Measurements from ENCODE around the gene NIF3L1.
"Not testable (repeated sequence)": the region's sequence is repeated elsewhere in the genome, so short reads cannot be mapped to it uniquely, and the experiment has no call there.

NIF3L1 gene

GRCh38 chr2:200871151-200871550 lies 18.0 kb upstream of the NIF3L1 start:
- no peak for FAIRE-seq
- DNase-seq (ENCODE audit: insufficient read length, low spot score), result no peak
- TF ChIP-seq, protein P1, sequence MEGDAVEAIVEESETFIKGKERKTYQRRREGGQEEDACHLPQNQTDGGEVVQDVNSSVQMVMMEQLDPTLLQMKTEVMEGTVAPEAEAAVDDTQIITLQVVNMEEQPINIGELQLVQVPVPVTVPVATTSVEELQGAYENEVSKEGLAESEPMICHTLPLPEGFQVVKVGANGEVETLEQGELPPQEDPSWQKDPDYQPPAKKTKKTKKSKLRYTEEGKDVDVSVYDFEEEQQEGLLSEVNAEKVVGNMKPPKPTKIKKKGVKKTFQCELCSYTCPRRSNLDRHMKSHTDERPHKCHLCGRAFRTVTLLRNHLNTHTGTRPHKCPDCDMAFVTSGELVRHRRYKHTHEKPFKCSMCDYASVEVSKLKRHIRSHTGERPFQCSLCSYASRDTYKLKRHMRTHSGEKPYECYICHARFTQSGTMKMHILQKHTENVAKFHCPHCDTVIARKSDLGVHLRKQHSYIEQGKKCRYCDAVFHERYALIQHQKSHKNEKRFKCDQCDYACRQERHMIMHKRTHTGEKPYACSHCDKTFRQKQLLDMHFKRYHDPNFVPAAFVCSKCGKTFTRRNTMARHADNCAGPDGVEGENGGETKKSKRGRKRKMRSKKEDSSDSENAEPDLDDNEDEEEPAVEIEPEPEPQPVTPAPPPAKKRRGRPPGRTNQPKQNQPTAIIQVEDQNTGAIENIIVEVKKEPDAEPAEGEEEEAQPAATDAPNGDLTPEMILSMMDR (IDR thresholded peaks at IDR 0.05; ENCODE audit: insufficient read depth, missing control alignments), result no peak

DNA sequence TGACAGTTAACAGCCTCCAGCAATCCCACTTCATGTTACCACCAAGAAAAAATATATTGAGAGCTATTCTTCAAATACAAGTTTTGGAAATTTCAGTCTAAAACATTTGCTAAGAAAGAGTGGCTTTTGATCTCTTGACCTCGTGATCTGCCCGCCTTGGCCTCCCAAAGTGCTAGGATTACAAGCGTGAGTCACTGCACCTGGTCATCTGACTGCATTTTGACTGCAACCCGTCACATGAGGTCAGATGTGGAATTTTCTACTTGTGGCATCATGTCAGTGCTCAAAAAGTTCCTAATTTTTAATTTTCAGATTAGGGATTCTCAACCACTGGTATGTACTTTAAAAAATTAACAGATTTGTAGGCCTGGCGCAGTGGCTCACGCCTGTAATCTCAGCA lies 15.6 kb upstream of the NIF3L1 start:
- FAIRE-seq (no peak), DNase-seq (ENCODE audit: insufficient read length, low spot score) (no peak)
- TF ChIP-seq, protein P1 (IDR thresholded peaks at IDR 0.05; ENCODE audit: insufficient read depth, missing control alignments), result no peak

DNA sequence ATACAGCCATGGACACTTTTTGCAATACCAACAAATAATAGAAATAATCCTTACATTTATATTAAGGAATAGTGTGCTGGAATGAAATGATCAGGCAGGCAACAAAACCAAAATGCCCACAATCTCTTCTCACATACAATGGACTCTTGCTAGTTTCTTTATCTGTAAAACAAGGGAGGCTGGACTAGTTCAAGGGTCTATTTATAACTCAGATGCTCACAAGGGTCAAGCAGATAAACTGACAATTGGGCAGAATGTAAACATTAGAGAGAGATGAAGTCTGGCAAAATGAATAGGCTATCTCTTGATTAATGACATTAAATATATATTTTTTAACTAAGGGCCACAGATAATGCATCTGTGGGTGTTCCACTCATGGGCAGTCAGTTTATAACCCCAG lies 11.7 kb upstream of the NIF3L1 start:
- DNase-seq (ENCODE audit: insufficient read length, low spot score), result no peak
- TF ChIP-seq, protein P1 (IDR thresholded peaks at IDR 0.05; ENCODE audit: insufficient read depth, missing control alignments), result no peak

GRCh38 chr2:200878289-200878880 lies 10.8 kb upstream of the NIF3L1 start:
- FAIRE-seq (no peak), DNase-seq (ENCODE audit: insufficient read length, low spot score) (no peak)
- TF ChIP-seq, protein P1 (IDR thresholded peaks at IDR 0.05; ENCODE audit: insufficient read depth, missing control alignments), result no peak

More for the DNA sequence above, 11.7 kb upstream of the NIF3L1 start:
- FAIRE-seq, result no peak

- not testable (repeated sequence) for DNase-seq (ENCODE audit: insufficient read length, low spot score); FAIRE-seq
These were observed 7.4 kb upstream of the NIF3L1 start for GRCh38 chr2:200881715-200882249.

DNA sequence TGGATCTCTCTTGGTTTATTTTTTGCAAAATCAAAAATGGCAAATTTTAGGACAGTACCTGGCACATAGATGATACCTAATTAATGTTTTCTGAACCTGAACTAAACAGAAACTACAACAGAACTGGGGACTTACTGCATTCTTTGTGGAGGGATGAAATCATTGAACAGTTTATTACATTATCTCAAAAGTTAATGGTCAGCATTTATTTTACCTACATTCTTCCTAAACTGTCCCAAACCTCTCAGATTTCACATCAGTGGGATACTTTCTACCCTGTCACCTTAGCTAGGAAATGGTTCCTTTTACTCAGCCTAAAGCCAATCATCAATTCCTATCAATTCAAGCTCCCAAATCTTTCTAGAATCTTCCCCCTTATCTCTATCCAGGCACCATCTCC lies 10.3 kb downstream of the NIF3L1 start:
- TF ChIP-seq, protein P1 (IDR thresholded peaks at IDR 0.05; ENCODE audit: insufficient read depth, missing control alignments), result no peak
- FAIRE-seq, result no peak
- no peak for DNase-seq (ENCODE audit: insufficient read length, low spot score)

DNA sequence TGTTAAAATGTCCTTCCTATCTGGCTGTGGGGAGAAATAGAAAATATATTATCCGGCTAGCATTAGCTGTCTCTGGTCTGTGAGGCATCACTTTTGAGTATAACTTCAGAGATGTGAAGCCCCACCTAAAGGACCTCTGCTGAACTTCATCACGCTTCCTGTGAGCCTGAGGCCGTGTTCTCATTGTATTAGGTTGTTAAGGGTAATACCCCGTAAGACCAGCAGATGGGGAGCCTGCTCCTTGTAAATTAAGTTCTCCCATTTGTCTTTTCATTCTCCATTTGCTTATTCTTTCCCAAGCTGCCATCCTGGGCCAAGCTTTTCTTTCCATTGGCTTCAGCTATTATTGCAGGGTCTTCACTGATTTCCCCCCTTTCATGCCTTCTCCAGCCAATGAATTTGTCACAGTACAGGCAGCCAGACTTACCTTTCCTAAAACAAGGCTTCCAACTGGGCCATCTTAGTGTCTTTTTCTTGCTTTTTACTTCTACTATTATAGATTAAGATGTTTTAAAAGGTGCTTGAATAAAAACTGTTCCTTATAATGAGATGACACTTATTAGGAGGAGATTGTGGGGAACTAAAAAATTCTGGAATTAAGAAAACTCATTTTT lies 12.4 kb downstream of the NIF3L1 start:
- FAIRE-seq (peak; percentile 29), DNase-seq (ENCODE audit: insufficient read length, low spot score) (peak; percentile 38)
- TF ChIP-seq, protein P1 (IDR thresholded peaks at IDR 0.05; ENCODE audit: insufficient read depth, missing control alignments), result peak; percentile 75
